H1 (cell line): ENCODE measurements around the gene RTN4. TPM values are rescaled to one million over a fixed set of nuclear protein-coding genes. Genes with fewer than 3 reads are reported as not detected.

Source experiments
- CTCF ChIA-PET: fragments of 300-600 bp; sonication (Branson Sonifier 250); formaldehyde crosslinking; loops from one replicate; lab custom pipeline; 2021; ENCODE audit not compliant: partially characterized antibody; lab: Charles Lee
- POLR2A ChIA-PET: fragments of 300-600 bp; sonication (Branson Sonifier 250); formaldehyde crosslinking; loops from one replicate; lab custom pipeline; 2021; ENCODE audit warnings: inconsistent platforms; ENCODE audit not compliant: partially characterized antibody; lab: Charles Lee
- DNase-seq, 2 experiments: peaks; one replicate each; pipeline versions ENCODE4 v3.0.0 to v3.0.0-alpha.2; 2010 to 2022; ENCODE audit warnings: low spot score in 2 of 2, low read depth in 1 of 2, mixed read lengths in 1 of 2
- FAIRE-seq: peaks from 2 replicates; lab custom pipeline; 2011; peaks lifted over from hg19 to GRCh38; lab: Jason Lieb, UNC
- H2AFZ ChIP-seq: 2 replicates; pipeline ENCODE4 v1.8.1; 2012; ENCODE audit warnings: low read length, inconsistent platforms
- H2AK5ac ChIP-seq: 2 replicates; pipeline ENCODE4 v1.6.1; 2013; ENCODE audit warnings: low read depth, low read length
- H2BK120ac ChIP-seq: replicated peaks from 2 replicates; pipeline ENCODE3; 2013; ENCODE audit warnings: low read depth, low read length, inconsistent platforms
- H2BK12ac ChIP-seq: 2 replicates; pipeline ENCODE4 v1.6.1; 2013; ENCODE audit warnings: low read depth, low read length
- H2BK15ac ChIP-seq: 2 replicates; pipeline ENCODE4 v1.6.1; 2013; ENCODE audit warnings: low read length
- H2BK20ac ChIP-seq: 2 replicates; pipeline ENCODE4 v1.6.1; 2013; ENCODE audit warnings: low read length
- H2BK5ac ChIP-seq: 2 replicates; pipeline ENCODE4 v1.6.1; 2013; ENCODE audit warnings: low read depth, low read length
- H3K14ac ChIP-seq: 2 replicates; pipeline ENCODE4 v1.6.1; 2013; ENCODE audit warnings: inconsistent platforms; ENCODE audit not compliant: insufficient read length
- H3K18ac ChIP-seq: 2 replicates; pipeline ENCODE4 v1.6.1; 2013; ENCODE audit warnings: low read length; ENCODE audit errors: extremely low read depth
- H3K23ac ChIP-seq: 2 replicates; pipeline ENCODE4 v1.6.1; 2013; ENCODE audit warnings: inconsistent platforms; ENCODE audit not compliant: insufficient read length
- H3K23me2 ChIP-seq: 2 replicates; pipeline ENCODE4 v1.6.1; 2013; ENCODE audit warnings: low read depth, low read length
- H3K27ac ChIP-seq: 2 replicates; pipeline ENCODE4 v1.6.1; 2011; ENCODE audit warnings: low read depth, low read length, inconsistent platforms
- H3K27me3 ChIP-seq, 4 experiments: replicated peaks in 1 of 4; 1 replicate in 1 of 4; 2 replicates in 3 of 4; pipeline versions ENCODE4 v1.6.1 to v1.8.1; 2011 to 2013; ENCODE audit warnings: low read length in 3 of 4, mild to moderate bottlenecking in 3 of 4, inconsistent platforms in 2 of 4, mixed read lengths in 2 of 4, moderate library complexity in 1 of 4; ENCODE audit not compliant: control insufficient read depth in 3 of 4, insufficient read depth in 3 of 4; ENCODE audit errors: extremely low read depth in 1 of 4
- H3K36me3 ChIP-seq, 4 experiments: 2 replicates each; pipeline versions ENCODE4 v1.6.1 to v1.8.1; 2011 to 2013; ENCODE audit warnings: mild to moderate bottlenecking in 4 of 4, low read length in 3 of 4, moderate library complexity in 2 of 4, control low read depth in 1 of 4, inconsistent platforms in 1 of 4; ENCODE audit not compliant: insufficient read depth in 4 of 4, control insufficient read depth in 2 of 4
- H3K4ac ChIP-seq: replicated peaks from 2 replicates; pipeline ENCODE3; 2013; ENCODE audit warnings: low read length, low read depth, mixed read lengths, inconsistent platforms; ENCODE audit not compliant: insufficient read length
- H3K4me1 ChIP-seq, 4 experiments: replicated peaks in 1 of 4; 1 replicate in 1 of 4; 2 replicates in 3 of 4; pipeline versions ENCODE4 v1.6.1 to v1.8.1; 2011 to 2013; ENCODE audit warnings: low read length in 3 of 4, inconsistent platforms in 2 of 4, mixed read lengths in 1 of 4; ENCODE audit not compliant: insufficient read depth in 4 of 4, control insufficient read depth in 3 of 4
- H3K4me2 ChIP-seq, 2 experiments: 2 replicates each; pipeline versions ENCODE4 v1.6.1 to v1.8.1; 2011 to 2013; ENCODE audit warnings: low read depth in 2 of 2, low read length in 2 of 2, control low read depth in 1 of 2, inconsistent platforms in 1 of 2, mild to moderate bottlenecking in 1 of 2; ENCODE audit not compliant: insufficient read depth in 1 of 2
- H3K4me3 ChIP-seq, 4 experiments: fragments of 200-600, 300-600 bp in 1 of 4; sonication (generic), shearing (Covaris generic), sonication (Bioruptor Twin) in 1 of 4; 2 replicates each; pipeline versions ENCODE4 v1.5.1 to v1.8.1; 2011 to 2016; ENCODE audit warnings: low read length in 4 of 4, low read depth in 3 of 4, control low read depth in 2 of 4, inconsistent platforms in 2 of 4, mild to moderate bottlenecking in 2 of 4, mixed read lengths in 1 of 4, moderate library complexity in 1 of 4; ENCODE audit not compliant: insufficient read depth in 2 of 4; ENCODE audit errors: extremely low read depth in 1 of 4
- H3K56ac ChIP-seq: replicated peaks from 2 replicates; pipeline ENCODE3; 2013; ENCODE audit warnings: low read depth, mild to moderate bottlenecking, mixed read lengths, low read length, inconsistent platforms; ENCODE audit not compliant: insufficient read length
- H3K79me1 ChIP-seq: 2 replicates; pipeline ENCODE4 v1.6.1; 2013; ENCODE audit warnings: low read depth, low read length, control low read depth
- H3K79me2 ChIP-seq, 2 experiments: 2 replicates each; pipeline versions ENCODE4 v1.6.1 to v1.8.1; 2012 to 2013; ENCODE audit warnings: low read length in 2 of 2, mild to moderate bottlenecking in 2 of 2, inconsistent platforms in 1 of 2; ENCODE audit not compliant: insufficient read depth in 2 of 2, control insufficient read depth in 1 of 2
- H3K9ac ChIP-seq, 4 experiments: replicated peaks in 1 of 4; 1 replicate in 1 of 4; 2 replicates in 3 of 4; pipeline versions ENCODE4 v1.6.1 to v1.8.1; 2011 to 2013; ENCODE audit warnings: low read depth in 3 of 4, low read length in 3 of 4, control low read depth in 2 of 4, mild to moderate bottlenecking in 2 of 4, moderate library complexity in 2 of 4, inconsistent platforms in 1 of 4; ENCODE audit errors: extremely low read depth in 1 of 4
- H3K9me3 ChIP-seq, 2 experiments: 2 replicates each; pipeline versions ENCODE4 v1.6.1 to v1.8.1; 2012 to 2013; ENCODE audit warnings: mild to moderate bottlenecking in 2 of 2, moderate library complexity in 2 of 2, control low read depth in 1 of 2, inconsistent platforms in 1 of 2, low read depth in 1 of 2, low read length in 1 of 2, mixed read lengths in 1 of 2; ENCODE audit not compliant: insufficient read depth in 2 of 2
- H4K20me1 ChIP-seq, 2 experiments: replicated peaks in 1 of 2; 2 replicates each; pipeline versions ENCODE3 to v1.8.1; 2011 to 2013; ENCODE audit warnings: inconsistent platforms in 2 of 2, low read length in 2 of 2, mild to moderate bottlenecking in 1 of 2; ENCODE audit not compliant: insufficient read depth in 2 of 2, control insufficient read depth in 1 of 2
- H4K5ac ChIP-seq: 2 replicates; pipeline ENCODE4 v1.6.1; 2013; ENCODE audit warnings: low read length, low read depth, mixed read lengths, inconsistent platforms; ENCODE audit not compliant: insufficient read length
- H4K8ac ChIP-seq: 2 replicates; pipeline ENCODE4 v1.8.0; 2013; ENCODE audit warnings: mild to moderate bottlenecking, moderate library complexity, low read length, inconsistent platforms; ENCODE audit not compliant: insufficient read depth; ENCODE audit errors: extremely low read depth
- H4K91ac ChIP-seq: replicated peaks from 2 replicates; pipeline ENCODE3; 2013; ENCODE audit warnings: low read length, mixed read lengths, inconsistent platforms; ENCODE audit not compliant: insufficient read length
- WGBS, 2 experiments: shearing (Covaris generic) in 1 of 2; methylation state at CpG; one replicate each; pipeline versions ENCODE4 v1.1.6 to v1.1.7; 2013 to 2015; ENCODE audit warnings: low lambda C conversion rate in 2 of 2, mixed read lengths in 2 of 2, inconsistent platforms in 1 of 2, low coverage in 1 of 2, missing lambda C conversion rate in 1 of 2; ENCODE audit not compliant: insufficient replicate concordance in 2 of 2, insufficient coverage in 1 of 2, insufficient read length in 1 of 2; ENCODE audit errors: extremely low coverage in 1 of 2, missing lambda C conversion rate in 1 of 2; 5-methylcytosine and 5-hydroxymethylcytosine counted together
- polyA plus RNA-seq, 7 experiments: library from polyadenylated mRNA; depleted of rRNA in 3 of 7; stranded (reverse) in 5 of 7; unstranded in 2 of 7; fragments of >200 nt in 5 of 7; fragments of 200-250 nt in 2 of 7; gene quantifications; 1 replicate in 5 of 7; 2 replicates in 1 of 7; 4 replicates in 1 of 7; pipeline versions ENCODE4 v1.2.1 to v1.2.3, GENCODE V29; 2011 to 2013; ENCODE audit warnings: missing spikeins in 2 of 7, mixed read lengths in 2 of 7
- total RNA-seq: library from RNA; stranded (reverse); fragmentation: NEBNext Ultra II Directional; extraction: Animal tissue kit (Norgen Biotek cat#: 25700); gene quantifications from 2 replicates; pipeline ENCODE4 v1.2.1, GENCODE V29; 2021

RTN4 gene
- total and polyA plus RNA-seq, 2 of the 8 experiments (the other 6 are each of a cell fraction or from before 2014, with no cell fraction given), result 179 to 242 TPM

- H3K27ac ChIP-seq, result no peak overlapping the region
- no peaks in the 10 kb centered on the region for H3K36me3 ChIP-seq
- H2BK5ac ChIP-seq, result no peak overlapping the region
- H2AK5ac ChIP-seq, result no peak overlapping the region
- H2BK15ac ChIP-seq, result no peak overlapping the region
- H4K5ac ChIP-seq, result no peak overlapping the region
- H3K14ac ChIP-seq, result no peak overlapping the region
- H3K27me3 ChIP-seq, result no peaks in the 10 kb centered on the region
- no peaks in the 10 kb centered on the region; the same call in 1 of the 2 replicates for H3K79me1 ChIP-seq
- no peak overlapping the region for H4K8ac ChIP-seq
- POLR2A ChIA-PET, result interaction anchor here (0.8 kb wide), 1 partner anchor 10 kb away, joined by 3 read pairs; no protein-coding TSS in a partner anchor
- H2BK120ac ChIP-seq, result no peak overlapping the region
- H2BK20ac ChIP-seq, result no peak overlapping the region
- H3K4me3 ChIP-seq, result no peak overlapping the region
- peaks cover 0 to 3% (median 1%) of the 10 kb centered on the region in 4 experiments; a peak in 2 of 7 replicates for H3K4me1 ChIP-seq
- H3K56ac ChIP-seq, result no peak overlapping the region
- no peaks in the 10 kb centered on the region for H4K20me1 ChIP-seq
- no peak overlapping the region for H3K18ac ChIP-seq
- H3K23me2 ChIP-seq, result no peaks in the 10 kb centered on the region
- H3K23ac ChIP-seq, result no peak overlapping the region
- no peak for FAIRE-seq
- H3K4ac ChIP-seq, result no peak overlapping the region
- no peaks in the 10 kb centered on the region for H3K79me2 ChIP-seq
- WGBS, 2 experiments, result 77% methylated on average over 2 of the region's 2 CpGs; no CpG with 5 or more reads in 1 of the 2 experiments
- H3K9me3 ChIP-seq, result no peaks in the 10 kb centered on the region
- H3K9ac ChIP-seq, result no peak overlapping the region
- H4K91ac ChIP-seq, result no peak overlapping the region
- H2BK12ac ChIP-seq, result no peak overlapping the region
- no peak overlapping the region for H3K4me2 ChIP-seq
- no peak overlapping the region for H2AFZ ChIP-seq
- CTCF ChIA-PET, result interaction anchor here (0.7 to 1.1 kb wide), 3 partner anchors 9 to 286 kb away, joined by 3 to 5 read pairs (median 4); no protein-coding TSS in a partner anchor
- DNase-seq, result no peak
These were observed 86.8 kb downstream of the RTN4 start for GRCh38 chr2:54963476-54963875.
